Prostate gland (tissue), 2 donors: ENCODE data around the gene PIAS4.

ENCODE experiments used
- CTCF ChIP-seq, 4 experiments: fragments of 200-600 bp in 2 of 4; fragments of 450-650 bp in 2 of 4; sonication (generic) in 2 of 4; IDR thresholded peaks; 1 replicate in 3 of 4; 2 replicates in 1 of 4; pipeline ENCODE4 v1.5.1; 2016 to 2019; ENCODE audit warnings: antibody characterized with exemption in 4 of 4, mild to moderate bottlenecking in 2 of 4, moderate library complexity in 2 of 4
- POLR2AphosphoS5 ChIP-seq: sonication (generic); formaldehyde crosslinking; IDR thresholded peaks from one replicate; pipeline ENCODE4 v1.6.1; 2017; ENCODE audit warnings: antibody characterized with exemption

- no peak for TF ChIP-seq POLR2AphosphoS5
- no peak for TF ChIP-seq CTCF (IDR thresholded peaks at IDR 0.05)
Observed at GRCh38 chr19:4033028-4033956, 25.8 kb downstream of the PIAS4 start.
